Left kidney (tissue), 2 donors: Measurements from ENCODE around the gene TRIM8. TPM values are rescaled to one million over a fixed set of nuclear protein-coding genes. Genes with fewer than 3 reads are reported as not detected.

ENCODE experiments used
- DNase-seq: peaks from one replicate; pipeline ENCODE4 v3.0.0-alpha.2; 2013
- polyA plus RNA-seq: library from polyadenylated mRNA; unstranded; fragments of 120-200 nt; gene quantifications from one replicate; pipeline ENCODE4 v1.2.1, GENCODE V29; 2013; ENCODE audit not compliant: insufficient read length

Gene TRIM8
- polyA plus RNA-seq, 1 donor: 110 TPM

DNA sequence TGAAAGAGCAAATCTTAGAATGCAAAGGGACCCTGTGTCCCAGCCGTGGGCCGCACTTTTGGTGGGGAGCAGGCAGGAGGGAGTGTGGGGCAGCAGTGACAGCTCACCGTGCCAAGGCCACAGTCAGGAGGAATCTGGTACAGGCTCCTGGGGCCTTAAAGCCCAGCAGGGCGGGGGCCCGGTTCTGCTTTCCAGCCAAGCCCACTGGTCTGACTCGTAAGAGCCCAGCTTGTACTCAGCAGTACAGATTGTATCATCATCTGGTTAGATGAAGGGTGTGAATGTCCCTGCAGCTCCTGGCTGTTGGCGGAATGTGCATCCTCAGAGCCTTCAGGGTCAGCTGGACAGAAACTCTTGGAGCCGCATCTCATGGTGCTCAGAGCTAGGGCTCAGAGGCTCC lies 30.5 kb upstream of the TRIM8 start:
- no peak for DNase-seq

DNA sequence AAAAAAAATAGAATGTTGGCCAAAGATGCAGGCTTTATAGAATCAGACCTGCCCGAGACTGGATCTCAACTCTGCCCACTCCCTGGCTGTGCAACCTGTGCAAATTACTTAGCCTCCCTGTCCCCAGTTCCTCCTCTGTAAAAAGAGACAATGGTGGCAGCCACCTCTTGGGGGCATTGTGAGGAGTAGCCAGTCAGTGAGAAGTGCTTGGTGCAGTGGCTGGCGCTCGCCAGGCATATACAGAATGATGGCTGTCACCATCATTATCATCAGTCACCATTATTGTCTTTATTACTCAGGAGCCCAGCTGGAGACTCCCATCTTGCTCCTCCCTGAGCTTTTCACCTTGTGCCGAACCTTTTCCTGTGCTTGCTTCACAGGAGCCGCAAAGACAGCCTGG lies 29.4 kb upstream of the TRIM8 start:
- no peak for DNase-seq

DNA sequence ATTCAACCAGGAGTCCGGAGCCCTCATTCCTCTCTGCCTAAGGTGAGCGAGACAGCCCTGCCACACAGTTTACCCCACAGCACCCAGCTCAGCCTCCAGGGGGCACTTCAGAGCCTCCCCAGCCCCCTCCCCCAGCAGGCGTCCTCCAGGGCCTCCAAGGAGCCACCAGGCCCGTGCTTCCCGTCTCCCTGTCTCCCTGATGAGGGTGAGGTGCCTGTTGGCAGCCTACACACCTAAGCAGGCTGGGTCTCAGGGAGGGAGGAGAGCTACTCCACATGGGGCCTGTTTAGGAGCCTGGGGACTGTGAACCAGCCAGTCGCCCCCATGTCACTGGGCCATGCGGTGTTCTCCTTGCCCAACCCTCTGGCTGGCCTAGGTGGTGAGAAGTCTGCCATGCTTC lies 28.9 kb upstream of the TRIM8 start:
- DNase-seq: no peak

DNA sequence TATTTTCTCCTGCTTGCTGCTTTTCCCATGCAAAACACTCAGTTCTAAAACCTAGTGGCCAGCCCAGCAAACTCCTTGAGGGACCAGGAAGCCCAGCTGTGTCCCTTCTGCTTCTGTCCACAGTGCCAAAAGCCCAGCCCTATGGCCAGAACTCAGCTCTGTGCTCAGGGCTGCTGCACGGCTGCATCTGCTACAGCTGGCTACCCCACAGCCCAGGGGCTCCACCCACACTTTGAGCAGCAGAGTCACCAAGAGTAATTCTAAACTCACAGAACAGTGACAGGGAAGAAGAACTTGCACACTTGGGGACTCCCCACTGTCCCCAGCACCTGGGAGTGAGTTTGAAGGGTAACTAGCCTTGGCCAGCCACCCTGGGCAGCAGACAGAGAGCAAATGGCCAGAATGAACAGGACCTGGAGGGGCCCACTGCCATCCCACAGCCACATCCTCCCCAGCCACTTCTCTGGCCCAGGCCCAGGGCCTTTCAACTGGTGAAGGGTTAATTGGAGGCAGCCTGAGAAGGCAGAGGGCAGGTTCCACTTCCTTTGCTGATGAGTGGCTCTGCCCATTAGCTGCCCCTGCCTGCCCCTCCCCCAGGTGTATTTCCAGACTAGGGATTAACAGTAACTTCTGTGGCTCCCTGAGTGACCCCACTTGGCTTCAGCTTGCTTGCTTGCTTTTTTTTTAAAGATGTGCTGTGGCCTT lies 28.1 kb upstream of the TRIM8 start:
- DNase-seq: peak; percentile 44

DNA sequence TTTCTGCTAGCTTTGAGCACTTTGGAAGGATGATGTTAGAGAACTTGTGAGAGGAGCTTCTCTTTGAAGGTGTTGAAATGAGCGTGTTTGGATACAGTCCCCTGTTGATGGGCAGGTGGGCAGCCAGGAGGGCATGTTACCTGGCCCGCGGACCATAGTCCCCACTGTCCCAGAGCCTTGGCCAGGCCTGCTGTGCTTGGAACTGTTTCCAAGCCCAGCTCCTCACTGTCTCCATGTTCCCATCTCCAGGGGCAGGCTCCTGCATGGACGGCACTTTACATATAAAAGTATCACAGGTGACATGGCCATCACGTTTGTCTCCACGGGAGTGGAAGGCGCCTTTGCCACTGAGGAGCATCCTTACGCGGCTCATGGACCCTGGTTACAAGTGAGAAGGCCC lies 27.2 kb upstream of the TRIM8 start:
- no peak for DNase-seq

DNA sequence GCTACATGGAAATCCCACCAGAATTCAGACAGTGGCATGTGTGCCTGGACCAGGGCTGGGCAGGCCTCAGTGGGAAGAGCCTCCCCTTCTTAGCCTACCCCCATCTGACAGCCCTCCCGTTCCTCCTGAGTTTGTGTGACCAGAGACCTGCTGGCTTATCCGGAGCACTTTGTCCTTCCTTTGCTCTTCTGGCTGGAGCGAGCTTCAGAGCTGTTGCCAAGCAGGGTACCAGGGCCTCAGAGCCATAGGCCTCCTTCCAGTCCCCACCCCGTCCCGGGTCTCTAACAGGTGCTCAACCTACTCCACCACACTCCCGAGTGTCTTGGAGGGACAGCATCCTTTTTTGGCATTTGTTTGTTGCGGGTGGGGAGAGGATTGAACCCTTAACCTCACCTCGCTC lies 26.5 kb upstream of the TRIM8 start:
- no peak for DNase-seq

DNA sequence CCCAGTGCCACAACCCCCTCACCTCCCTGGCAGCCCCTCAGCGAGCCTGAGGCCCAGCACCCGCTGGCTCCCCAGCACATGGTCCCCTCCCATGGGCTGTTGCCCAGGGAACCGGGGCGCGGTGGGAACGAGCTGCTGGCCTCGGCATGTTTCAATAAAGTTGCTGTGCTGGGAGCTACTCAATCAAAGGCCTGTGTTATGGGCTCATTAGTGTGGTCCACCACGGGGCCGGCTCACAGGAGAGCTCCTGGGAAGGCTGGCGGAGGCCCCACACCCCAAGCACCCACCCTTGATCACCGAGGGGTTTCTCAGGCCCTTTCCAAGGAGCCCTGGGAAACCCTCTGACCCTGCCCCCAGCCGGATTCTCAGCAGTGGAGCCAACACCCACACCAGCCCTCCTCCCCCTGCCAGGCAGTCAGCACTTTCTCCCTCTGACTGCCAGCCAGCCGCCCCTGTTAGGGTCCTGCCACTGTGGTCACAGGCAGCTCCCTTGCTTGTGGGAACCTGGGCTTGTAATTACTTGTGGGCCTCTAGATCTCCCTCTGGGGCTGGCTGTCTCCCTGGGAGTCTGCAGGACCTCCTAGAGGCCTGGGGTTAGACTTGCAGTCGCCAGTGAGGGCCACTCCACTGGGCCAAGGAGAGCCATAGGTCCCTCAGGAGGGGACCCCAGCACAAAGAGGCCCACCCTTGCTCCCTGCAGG lies 24.8 kb upstream of the TRIM8 start:
- DNase-seq: no peak

DNA sequence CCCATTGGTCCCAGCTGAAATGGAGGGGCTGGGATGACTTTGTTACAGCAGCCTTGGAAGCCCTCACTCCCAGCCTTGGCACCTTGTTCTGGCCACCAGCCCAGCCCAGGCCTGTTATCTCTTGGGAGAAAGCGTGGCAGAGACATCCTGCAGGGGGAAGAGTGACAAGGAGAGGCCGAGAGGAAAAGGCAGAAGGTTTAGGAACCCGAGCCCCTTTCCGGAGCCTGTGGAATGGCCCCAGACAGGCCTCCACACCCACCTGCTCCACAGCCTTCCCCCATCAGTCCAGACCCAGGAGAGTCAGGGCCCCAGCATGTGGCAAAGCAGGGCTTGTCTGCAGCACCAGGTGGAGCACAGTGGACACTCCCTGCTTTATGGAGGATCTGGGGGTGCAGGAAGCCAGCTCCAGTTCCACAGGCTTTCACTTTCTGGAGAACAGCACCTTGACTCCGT lies 24.1 kb upstream of the TRIM8 start:
- no peak for DNase-seq

DNA sequence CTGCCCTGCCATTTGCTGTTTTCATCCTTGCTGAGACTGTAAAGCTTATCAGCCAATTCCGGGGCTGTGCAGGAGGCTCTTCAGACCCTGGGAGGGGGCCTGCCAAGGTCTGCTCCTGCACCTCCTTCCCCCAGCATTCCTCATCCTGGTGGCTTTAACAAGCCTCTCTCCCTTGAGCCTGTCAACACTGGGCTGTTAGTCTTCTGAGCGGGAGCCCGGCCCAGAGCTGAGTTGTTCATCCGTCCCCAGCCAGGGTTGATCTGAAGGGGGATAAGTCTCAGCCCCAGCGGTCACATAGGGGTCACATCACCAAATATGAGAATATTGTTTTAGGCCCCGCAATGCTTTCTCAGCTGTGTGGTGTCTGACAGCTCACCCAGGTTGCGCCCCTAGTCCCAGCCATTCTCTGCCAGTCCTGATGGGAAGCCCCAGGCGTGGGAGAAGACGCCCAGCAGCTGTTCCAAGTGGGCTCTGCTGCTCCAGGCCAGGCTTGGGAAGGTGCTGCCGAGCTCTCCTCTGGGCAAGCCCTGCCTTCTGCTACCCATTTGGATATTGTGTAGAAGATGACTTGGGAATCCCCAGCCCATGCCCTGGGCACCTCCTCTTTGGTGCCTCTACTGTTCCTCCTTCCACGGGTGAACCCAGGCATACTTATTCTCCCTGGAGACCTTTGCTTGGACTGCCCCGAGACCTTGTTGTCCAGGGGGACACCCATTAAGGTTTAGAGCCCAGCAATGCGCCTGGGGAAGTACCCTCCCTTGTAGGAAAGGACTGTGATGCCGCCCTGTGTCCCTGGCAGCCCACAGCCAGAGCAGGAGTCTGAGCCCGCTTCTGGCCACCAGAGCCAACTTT lies 23.5 kb upstream of the TRIM8 start:
- no peak for DNase-seq

DNA sequence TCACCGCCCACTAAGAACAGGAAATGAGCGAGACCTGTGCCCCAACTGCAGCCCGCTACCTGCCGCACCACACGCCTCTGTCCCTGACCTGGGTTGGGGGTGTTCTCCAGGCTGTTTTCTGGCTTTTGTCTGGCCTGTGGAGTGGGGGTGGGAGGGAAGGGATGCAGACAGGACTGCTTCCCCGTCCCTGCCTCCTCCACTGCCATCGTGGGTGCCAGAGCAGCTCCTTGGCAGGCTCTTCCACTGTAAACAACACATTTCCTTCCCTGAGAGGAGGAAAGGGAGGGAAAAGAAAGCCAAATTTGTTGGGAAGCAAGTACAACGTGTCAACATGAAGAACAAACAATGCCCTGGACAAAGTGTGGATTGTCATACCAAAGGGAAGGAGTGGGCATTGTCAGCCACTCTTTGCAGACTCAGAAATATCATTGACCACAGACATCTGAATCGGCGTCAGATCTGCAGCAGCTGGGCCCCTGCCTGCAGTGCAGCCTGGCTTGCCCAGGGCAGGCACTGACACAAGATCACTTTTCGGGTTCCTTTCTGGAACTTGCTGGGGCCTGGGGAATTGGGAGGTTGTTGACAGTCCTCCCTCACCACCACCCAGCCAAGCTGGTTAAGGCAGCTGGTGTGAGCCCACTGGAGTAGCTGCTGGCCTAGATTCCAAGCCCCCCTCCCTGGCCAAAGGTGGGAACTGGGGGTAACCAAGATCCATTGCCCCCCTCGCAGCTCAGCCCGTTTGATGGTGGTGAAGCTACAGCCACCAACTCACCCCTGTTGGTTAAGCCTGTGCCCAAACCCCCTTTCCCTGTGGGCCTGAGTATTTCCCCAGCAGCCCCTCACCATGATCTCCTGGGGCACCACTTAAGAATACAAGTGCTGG lies 22.6 kb upstream of the TRIM8 start:
- DNase-seq: no peak

DNA sequence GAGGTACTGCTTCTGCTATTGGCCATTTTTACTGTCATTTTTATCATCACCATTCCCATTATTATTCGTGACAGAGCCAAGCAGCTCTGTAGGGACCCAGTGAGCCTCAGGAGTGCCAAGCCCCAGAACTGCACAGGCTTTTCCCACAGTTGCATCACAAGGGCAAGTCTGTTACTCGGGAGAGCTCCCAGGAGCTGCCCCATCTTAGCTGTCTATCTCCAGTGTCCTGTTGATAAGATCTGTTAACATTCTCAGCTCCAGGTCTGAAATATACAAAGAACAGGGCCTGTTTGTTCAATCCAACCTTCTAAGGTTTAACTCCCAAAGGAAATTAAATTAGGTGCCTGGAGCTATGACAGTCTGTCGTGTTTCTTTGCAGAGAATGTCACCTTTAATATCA lies 20.2 kb upstream of the TRIM8 start:
- DNase-seq: no peak

DNA sequence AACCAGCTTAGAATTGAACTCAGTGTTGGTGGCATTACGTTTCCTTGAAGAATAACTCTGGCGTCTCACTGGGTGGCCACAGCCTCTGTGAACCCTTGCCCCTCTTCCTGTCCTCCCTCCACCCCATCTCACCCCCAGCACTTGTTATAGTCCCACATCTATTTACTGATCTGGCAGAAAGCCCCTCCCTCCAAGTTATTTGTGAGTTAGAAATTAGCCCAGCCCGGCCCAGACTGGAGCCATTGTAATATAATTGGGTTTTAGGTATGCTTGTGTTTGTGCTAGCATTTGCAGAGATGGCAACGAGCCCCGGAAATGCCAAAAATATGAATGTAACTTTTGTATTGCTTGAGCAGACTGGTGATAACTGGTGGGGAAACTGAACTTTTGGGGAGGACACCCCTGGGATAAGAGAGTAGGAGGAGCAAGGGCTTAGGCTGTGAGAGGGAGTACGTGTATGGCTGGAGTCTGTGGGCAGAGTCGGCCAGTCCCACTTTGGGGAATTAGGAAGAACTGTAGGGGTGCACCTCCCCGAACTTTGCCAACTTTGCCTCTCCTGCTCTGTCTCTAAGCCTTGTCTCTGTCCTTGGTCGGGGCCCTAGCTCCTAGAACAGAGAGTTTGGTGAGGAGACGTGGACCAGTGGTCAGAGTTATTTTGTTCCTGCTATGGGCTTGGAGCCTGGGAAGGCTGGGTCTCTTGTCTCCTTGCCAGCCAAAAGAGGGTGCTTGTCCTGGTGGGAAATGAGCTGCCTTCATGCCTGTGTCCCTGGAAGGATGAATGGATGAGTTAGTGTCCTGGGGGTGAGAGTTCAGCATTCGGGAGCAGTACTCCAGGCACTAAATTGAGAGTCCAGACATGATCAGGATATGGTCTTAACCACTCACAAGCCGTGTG lies 19.3 kb upstream of the TRIM8 start:
- no peak for DNase-seq

DNA sequence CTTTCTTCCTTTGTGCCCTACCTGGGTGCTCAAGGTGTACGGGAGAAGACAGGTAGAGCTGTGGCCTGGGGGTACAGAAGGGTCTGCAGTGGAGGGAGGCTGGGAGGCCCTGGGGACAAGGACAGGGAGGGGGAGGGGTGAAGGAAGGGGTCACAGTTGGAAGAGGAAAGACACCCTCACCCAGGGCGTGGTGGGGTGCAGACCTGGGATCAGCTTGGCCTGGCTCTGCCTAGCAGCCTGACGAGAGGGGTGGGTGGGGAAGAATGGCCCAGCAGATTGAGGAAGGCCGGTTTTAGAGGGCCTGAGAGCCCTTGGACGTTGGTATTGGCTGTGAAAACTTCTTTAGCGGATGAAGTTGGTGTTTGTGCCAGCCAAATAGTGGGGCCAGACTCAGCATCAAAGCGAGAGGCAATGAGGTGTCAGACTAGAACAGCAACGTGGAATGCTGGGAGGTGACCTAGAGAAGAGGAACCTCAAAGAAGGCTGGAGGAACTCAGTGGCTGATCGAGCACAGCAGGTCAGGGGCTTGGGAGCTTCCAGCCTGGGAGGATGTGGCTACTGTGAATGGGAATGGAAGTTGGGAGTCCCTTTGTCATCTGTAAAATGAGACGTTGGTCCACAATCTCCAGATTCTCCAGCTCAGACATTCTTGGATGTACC lies 18.1 kb upstream of the TRIM8 start:
- DNase-seq: no peak

DNA sequence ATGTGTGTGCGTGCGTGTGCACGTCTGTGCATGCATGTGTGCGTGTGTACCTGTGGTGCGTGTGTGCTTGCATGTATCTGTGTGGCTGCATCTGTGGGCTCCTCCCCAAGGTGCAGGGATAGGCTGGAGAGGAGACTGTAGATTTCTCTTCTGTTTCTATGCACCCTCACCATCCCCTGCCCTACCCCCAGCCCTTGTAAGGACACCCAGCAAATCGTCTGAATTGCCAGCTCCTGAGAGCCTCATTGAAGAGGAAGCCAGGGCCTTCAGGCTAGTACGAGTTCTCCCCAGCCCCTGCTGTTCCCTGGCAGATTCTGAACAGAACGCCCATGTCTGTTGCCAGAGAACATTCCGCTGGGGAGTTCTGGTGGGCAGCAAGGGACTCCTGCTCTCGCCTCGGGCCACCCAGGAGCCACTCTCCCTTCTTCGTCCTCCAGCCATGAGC lies 17.0 kb upstream of the TRIM8 start:
- no peak for DNase-seq

DNA sequence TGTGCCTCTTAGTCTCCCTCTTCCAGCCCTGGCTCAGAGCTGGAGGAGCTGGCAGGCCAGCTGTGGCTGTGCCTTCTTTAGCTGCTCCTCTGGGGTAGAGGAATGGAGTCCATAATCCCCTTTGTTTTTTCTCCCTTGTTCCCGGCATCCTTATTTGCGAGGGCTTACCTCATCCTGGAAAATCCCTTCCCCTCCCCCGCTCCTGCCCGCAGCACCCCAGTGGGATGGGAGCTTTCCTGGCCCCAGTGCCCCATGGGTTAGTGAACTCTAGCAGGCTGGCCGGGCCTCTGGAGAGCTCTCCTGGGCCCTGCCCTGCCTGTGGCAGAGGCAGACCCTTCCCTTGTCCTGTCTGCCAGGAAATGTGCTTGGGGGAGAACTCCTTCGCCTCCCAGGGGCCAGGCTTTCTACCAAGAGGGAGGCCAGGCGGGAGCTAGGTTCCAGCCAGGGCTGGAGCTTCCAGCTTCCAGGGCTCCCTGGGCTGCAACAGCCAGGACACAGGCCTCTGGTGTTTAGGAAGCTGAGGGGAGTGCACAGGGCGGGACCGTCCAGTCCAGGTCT lies 16.5 kb upstream of the TRIM8 start:
- DNase-seq: no peak

DNA sequence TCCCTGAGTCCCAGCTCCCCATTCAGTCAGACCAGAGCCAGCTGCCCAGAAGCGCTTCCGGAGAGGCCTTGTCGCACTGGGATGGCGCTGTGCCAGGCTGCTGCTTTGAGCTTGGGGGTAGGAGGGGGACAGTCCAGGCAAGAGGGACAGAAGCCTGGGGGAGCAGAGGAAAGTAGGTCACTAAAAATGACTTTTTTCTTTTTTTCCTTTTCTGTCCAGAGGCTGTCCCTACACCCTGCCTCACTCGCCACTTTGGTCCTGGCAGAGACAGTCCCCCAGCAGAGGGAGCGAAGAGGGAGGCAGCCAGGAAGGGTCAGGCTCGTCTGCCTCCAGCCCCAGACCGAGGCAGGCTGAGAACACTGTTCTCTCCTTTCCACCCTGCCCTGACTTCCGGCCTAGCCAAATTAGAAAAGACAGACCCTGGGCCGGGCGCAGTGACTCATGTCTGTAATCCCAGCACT lies 15.8 kb upstream of the TRIM8 start:
- DNase-seq: no peak

DNA sequence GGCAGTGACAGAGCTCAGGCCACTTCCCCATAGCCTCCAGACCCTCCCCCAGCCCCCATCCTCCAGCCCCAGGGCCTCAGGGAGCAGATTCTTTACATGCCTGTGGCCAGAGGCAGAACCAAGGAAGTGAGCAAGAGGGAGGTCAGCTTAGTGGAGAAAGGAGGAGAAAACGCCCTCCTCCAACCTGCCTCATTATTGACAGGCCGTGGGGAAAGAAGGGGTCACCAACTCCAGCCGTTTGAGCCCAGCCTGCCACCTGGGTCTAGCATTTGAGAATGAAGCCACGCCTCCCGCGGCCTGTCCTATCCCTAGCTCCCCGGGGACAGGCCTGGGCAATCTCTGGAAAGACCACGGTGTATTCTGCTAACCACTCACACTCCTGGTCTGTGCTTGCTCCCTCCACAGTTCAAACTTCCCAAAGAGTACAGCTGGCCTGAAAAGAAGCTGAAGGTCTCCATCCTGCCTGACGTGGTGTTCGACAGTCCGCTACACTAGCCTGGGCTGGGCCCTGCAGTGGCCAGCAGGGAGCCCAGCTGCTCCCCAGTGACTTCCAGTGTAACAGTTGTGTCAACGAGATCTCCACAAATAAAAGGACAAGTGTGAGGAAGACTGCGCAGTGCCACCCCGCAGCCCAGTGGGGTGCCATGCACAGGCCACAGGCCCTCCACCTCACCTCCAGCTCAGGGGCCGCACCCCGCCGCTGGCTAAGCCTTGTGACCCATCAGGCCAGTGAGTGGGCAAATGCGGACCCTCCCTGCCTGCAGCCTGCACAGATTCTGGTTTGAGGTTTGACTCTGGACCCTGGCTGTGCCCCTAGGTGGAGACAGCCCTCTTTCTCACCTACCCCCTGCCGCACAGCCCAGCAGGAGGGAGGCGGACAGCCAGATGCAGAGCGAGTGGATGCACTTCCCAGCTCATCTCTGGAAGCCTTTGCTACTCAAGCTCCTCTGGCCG lies 14.3 kb upstream of the TRIM8 start:
- peak; percentile 65 for DNase-seq

DNA sequence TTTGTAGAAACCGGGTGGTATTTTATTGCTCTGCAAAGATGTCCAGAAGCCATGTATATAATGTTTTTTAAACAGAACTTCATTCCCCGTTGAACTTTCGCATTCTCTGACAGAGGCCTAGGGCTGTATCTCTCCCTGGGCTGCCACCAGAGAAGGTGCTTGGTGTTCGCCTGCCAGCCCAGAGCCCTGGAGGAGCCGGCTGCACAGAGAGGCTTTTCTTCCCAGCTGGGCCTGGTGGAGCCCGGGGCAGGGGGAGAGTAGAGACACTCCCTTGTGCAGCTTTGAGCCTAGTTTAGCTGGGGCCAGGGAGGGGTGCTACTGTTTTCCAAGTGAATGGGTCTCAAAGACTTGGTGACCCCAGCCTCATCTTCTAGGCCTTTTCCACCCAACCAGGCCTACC lies 13.6 kb upstream of the TRIM8 start:
- no peak for DNase-seq
